Measurements from ENCODE around the gene PEX19. TPM values are rescaled to one million over a fixed set of nuclear protein-coding genes. Genes with fewer than 3 reads are reported as not detected.

Gene PEX19
- total and polyA plus RNA-seq, 10 of the 15 experiments (the other 5 are each of a cell fraction or from before 2014, with no cell fraction given) = 27.1 to 58.1 (median 39.6) TPM

GRCh38 chr1:160232911-160233310 lies 52.0 kb downstream of the PEX19 start:
- Histone ChIP-seq H3K9ac (ENCODE audit: control insufficient read depth, insufficient read depth, low read length) (no peak overlapping the region), H3K27ac (ENCODE audit: control insufficient read depth, insufficient read depth) (no peak overlapping the region), H4K20me1 (ENCODE audit: control insufficient read depth, insufficient read depth) (no peaks in the 10 kb centered on the region), H3K9me3 (replicated peaks; ENCODE audit: control insufficient read depth, insufficient read depth, low read length) (no peaks in the 10 kb centered on the region), H2AFZ (ENCODE audit: control insufficient read depth, low read depth, low read length) (no peak overlapping the region), H3K36me3 (ENCODE audit: control insufficient read depth in 2 of 2, insufficient read depth in 2 of 2, low read length in 1 of 2) (peaks cover 3 to 37% of the 10 kb centered on the region in 2 experiments), H3K4me2 (ENCODE audit: control insufficient read depth, insufficient read depth) (no peak overlapping the region), H3K4me1 (ENCODE audit: control insufficient read depth, insufficient read depth, low read length) (peaks cover 4% of the 10 kb centered on the region; the same call in 1 of the 2 replicates), H3K27me3 (replicated peaks in 1 of 2; ENCODE audit: control insufficient read depth in 2 of 2, insufficient read depth in 2 of 2, low read length in 1 of 2) (no peaks in the 10 kb centered on the region), H3K79me2 (ENCODE audit: control insufficient read depth, insufficient read depth, low read length) (no peaks in the 10 kb centered on the region; the same call in 1 of the 2 replicates), H3K4me3 (no peak overlapping the region)
- intact Hi-C loops (cut with micrococcal nuclease; ENCODE audit: unreplicated experiment) = no loop called here
- CTCF ChIA-PET = interaction anchor here (1.1 to 2.4 kb wide), 8 partner anchors 10 to 154 kb away, joined by 3 to 12 read pairs (median 7); no protein-coding TSS in a partner anchor
- SMC1A ChIA-PET (ENCODE audit: uncharacterized antibody, unreplicated experiment) = interaction anchor here (0.9 to 3.6 kb wide), 8 partner anchors 11 to 59 kb away, joined by 3 to 24 read pairs (median 3); no protein-coding TSS in a partner anchor
- POLR2A ChIA-PET = interaction anchor here (1.0 kb wide), 1 partner anchor 15 kb away, joined by 3 read pairs; no protein-coding TSS in a partner anchor
- BruUV-seq (replicated peaks) = no TSS peak
- no peak for ATAC-seq
- in situ Hi-C loops (cut with MboI) = no loop called here
- no peak for FAIRE-seq
- no peak for DNase-seq (ENCODE audit: low read depth, low spot score)
- TF ChIP-seq MTA2 (IDR thresholded peaks at IDR 0.05; ENCODE audit: low read depth) (no peak), ZNF274 (IDR thresholded peaks at IDR 0.05; ENCODE audit: insufficient read depth, insufficient read length) (no peak), SP1 (IDR thresholded peaks at IDR 0.05; ENCODE audit: low read depth, low read length) (no peak), ZZZ3 (IDR thresholded peaks at IDR 0.05; ENCODE audit: control insufficient read depth, insufficient read length, low read depth) (no peak), ETV6 (conservative IDR thresholded peaks at IDR 0.05 in 1 of 2, IDR thresholded peaks at IDR 0.05 in 1 of 2; ENCODE audit: borderline replicate concordance in 1 of 2, low read depth in 1 of 2) (no peak), MEF2B (IDR thresholded peaks at IDR 0.05; ENCODE audit: partially characterized antibody, poor library complexity, severe bottlenecking) (no peak), EGR1 (IDR thresholded peaks at IDR 0.05; ENCODE audit: borderline replicate concordance in 1 of 2, low read depth in 2 of 2, low read length in 2 of 2) (no peak), NBN (IDR thresholded peaks at IDR 0.05) (no peak), DPF2 (IDR thresholded peaks at IDR 0.05) (no peak), HDAC6 (IDR thresholded peaks at IDR 0.05; ENCODE audit: unreplicated experiment) (no peak), BCL3 (IDR thresholded peaks at IDR 0.05; ENCODE audit: borderline replicate concordance, insufficient read depth, low read depth, low read length, poor library complexity, severe bottlenecking) (no peak), IRF4 (IDR thresholded peaks at IDR 0.05; ENCODE audit: low read depth, low read length) (no peak)
- RAD21 ChIA-PET (ENCODE audit: unreplicated experiment) = interaction anchor here (0.8 to 2.9 kb wide), 2 partner anchors 19 to 21 kb away, joined by 3 to 10 read pairs; no protein-coding TSS in a partner anchor
